Nephron progenitor cell (in vitro differentiated cells): ENCODE data around the gene TRIAP1.

ENCODE experiments used
- DNase-seq: peaks from one replicate; pipeline ENCODE4 v3.0.0; 2021
- H3K27ac Mint-ChIP-seq: 2 replicates; pipeline ENCODE4 v1.8.0; 2021; ENCODE audit warnings: mild to moderate bottlenecking, moderate library complexity, mixed read lengths
- H3K27me3 Mint-ChIP-seq: 2 replicates; pipeline ENCODE4 v1.8.0; 2021; ENCODE audit warnings: mild to moderate bottlenecking, low read depth, mixed read lengths; ENCODE audit not compliant: poor library complexity
- H3K36me3 Mint-ChIP-seq: 2 replicates; pipeline ENCODE4 v1.8.0; 2021; ENCODE audit warnings: low read depth, mixed read lengths
- H3K4me1 Mint-ChIP-seq: 2 replicates; pipeline ENCODE4 v1.8.0; 2021; ENCODE audit warnings: mixed read lengths
- H3K4me3 Mint-ChIP-seq: 2 replicates; pipeline ENCODE4 v1.8.0; 2021; ENCODE audit warnings: mild to moderate bottlenecking, moderate library complexity, mixed read lengths
- H3K9me3 Mint-ChIP-seq: 2 replicates; pipeline ENCODE4 v1.8.0; 2021; ENCODE audit warnings: mild to moderate bottlenecking, moderate library complexity, mixed read lengths
- TF ChIP-seq, protein P1 (sequence below): fragments of 200-600 bp; sonication (generic); IDR thresholded peaks from 2 replicates; pipeline ENCODE4 v1.5.0; 2021; ENCODE audit warnings: antibody characterized with exemption

TRIAP1 gene

GRCh38 chr12:120394483-120395367 is 51.5 kb downstream of the TRIAP1 start:
- H3K36me3 Mint-ChIP-seq, result no peaks in the 10 kb centered on the region
- TF ChIP-seq, protein P1, sequence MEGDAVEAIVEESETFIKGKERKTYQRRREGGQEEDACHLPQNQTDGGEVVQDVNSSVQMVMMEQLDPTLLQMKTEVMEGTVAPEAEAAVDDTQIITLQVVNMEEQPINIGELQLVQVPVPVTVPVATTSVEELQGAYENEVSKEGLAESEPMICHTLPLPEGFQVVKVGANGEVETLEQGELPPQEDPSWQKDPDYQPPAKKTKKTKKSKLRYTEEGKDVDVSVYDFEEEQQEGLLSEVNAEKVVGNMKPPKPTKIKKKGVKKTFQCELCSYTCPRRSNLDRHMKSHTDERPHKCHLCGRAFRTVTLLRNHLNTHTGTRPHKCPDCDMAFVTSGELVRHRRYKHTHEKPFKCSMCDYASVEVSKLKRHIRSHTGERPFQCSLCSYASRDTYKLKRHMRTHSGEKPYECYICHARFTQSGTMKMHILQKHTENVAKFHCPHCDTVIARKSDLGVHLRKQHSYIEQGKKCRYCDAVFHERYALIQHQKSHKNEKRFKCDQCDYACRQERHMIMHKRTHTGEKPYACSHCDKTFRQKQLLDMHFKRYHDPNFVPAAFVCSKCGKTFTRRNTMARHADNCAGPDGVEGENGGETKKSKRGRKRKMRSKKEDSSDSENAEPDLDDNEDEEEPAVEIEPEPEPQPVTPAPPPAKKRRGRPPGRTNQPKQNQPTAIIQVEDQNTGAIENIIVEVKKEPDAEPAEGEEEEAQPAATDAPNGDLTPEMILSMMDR, result no peak
- DNase-seq, result no peak
- H3K27ac Mint-ChIP-seq, result peak overlapping the region; percentile 61
- peaks cover 22% of the 10 kb centered on the region for H3K4me1 Mint-ChIP-seq
- H3K9me3 Mint-ChIP-seq, result no peaks in the 10 kb centered on the region
- peaks cover 37% of the 10 kb centered on the region for H3K27me3 Mint-ChIP-seq
- no peak overlapping the region for H3K4me3 Mint-ChIP-seq
